Muscle layer of duodenum (tissue), 2 donors: Measurements from ENCODE around the gene ARL8A.
"Not testable (repeated sequence)": the region's sequence is repeated elsewhere in the genome, so short reads cannot be mapped to it uniquely, and the experiment has no call there.

Experiments
- H3K27ac ChIP-seq: one replicate; pipeline ENCODE4 v1.7.0; 2013; ENCODE audit warnings: mild to moderate bottlenecking, low read length
- H3K27me3 ChIP-seq: one replicate; pipeline ENCODE4 v1.7.0; 2013; ENCODE audit warnings: low read depth, mild to moderate bottlenecking, control low read depth, low read length
- H3K36me3 ChIP-seq, 2 donors: one replicate each; pipeline ENCODE4 v1.7.0; 2013; ENCODE audit warnings: low read length in 2 of 2, control low read depth in 1 of 2, mild to moderate bottlenecking in 1 of 2; ENCODE audit not compliant: insufficient read depth in 2 of 2, control insufficient read depth in 1 of 2
- H3K4me1 ChIP-seq, 2 donors: one replicate each; pipeline ENCODE4 v1.7.0; 2013; ENCODE audit warnings: low read length in 2 of 2, mild to moderate bottlenecking in 2 of 2, control low read depth in 1 of 2, moderate library complexity in 1 of 2; ENCODE audit not compliant: insufficient read depth in 2 of 2, control insufficient read depth in 1 of 2
- H3K4me3 ChIP-seq, 2 donors: one replicate each; pipeline ENCODE4 v1.7.0; 2013; ENCODE audit warnings: low read length in 2 of 2, low read depth in 1 of 2, mild to moderate bottlenecking in 1 of 2
- H3K9me3 ChIP-seq, 2 donors: one replicate each; pipeline ENCODE4 v1.7.0; 2013; ENCODE audit warnings: low read length in 2 of 2, control low read depth in 1 of 2, mild to moderate bottlenecking in 1 of 2; ENCODE audit not compliant: control insufficient read depth in 1 of 2
- donor health status: healthy.

The ARL8A gene

GRCh38 chr1:202153284-202153683 is 8.7 kb upstream of the ARL8A start:
- Histone ChIP-seq H3K4me1 (peaks cover 0 to 7% of the 10 kb centered on the region in 2 donors), H3K4me3 (no peak overlapping the region), H3K9me3 (no peaks in the 10 kb centered on the region), H3K27ac (no peak overlapping the region), H3K36me3 (no peaks in the 10 kb centered on the region), H3K27me3 (no peaks in the 10 kb centered on the region)

DNA sequence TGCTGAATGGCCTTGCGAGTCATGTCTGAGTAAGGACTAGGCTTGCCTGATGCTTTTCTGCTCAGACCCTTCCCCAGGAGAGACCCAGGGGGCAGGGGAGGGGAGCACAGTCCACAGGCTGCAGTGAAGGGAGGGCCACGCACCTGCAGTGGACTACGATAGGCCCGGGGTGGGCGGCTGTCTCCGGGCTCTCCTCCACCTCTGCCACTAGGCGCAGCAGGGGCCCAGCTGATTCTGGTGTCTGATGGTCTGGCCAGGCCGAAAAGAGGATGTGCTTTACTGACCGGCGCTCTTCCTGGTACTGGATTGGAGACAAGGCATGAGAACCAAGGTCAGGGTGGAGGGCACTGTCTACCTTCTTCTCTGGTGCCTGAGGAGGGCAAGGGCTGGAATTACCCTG is 7.9 kb upstream of the ARL8A start:
- Histone ChIP-seq H3K4me1 (peaks cover 0 to 7% of the 10 kb centered on the region in 2 donors), H3K27me3 (no peaks in the 10 kb centered on the region), H3K4me3 (no peak overlapping the region), H3K9me3 (no peaks in the 10 kb centered on the region), H3K27ac (no peak overlapping the region), H3K36me3 (no peaks in the 10 kb centered on the region)

GRCh38 chr1:202151045-202151444 is 6.5 kb upstream of the ARL8A start:
- no peaks in the 10 kb centered on the region for H3K27me3 ChIP-seq
- no peaks in the 10 kb centered on the region for H3K36me3 ChIP-seq
- H3K4me3 ChIP-seq: no peak overlapping the region
- no peaks in the 10 kb centered on the region for H3K9me3 ChIP-seq
- peaks cover 0 to 7% of the 10 kb centered on the region in 2 donors for H3K4me1 ChIP-seq
- H3K27ac ChIP-seq: no peak overlapping the region

DNA sequence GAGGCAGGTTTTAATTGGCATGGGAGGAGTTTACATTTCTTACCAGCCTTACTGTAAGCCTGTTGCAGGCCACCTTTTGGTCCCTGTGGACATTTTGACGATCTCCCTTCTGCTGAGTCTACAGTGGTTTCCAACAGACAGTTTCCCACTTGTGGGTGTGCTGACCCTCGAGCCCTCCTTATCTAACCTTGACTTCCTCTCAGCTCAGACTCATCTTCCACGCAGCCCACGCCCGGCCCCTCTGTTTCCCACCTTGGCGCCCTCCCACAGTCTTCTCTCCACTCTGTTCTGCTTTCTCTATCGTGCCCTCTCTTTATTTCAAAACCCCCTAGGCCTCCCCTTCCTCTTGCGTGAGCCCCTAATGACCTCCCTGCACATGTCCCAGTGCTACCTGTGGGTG is 6.1 kb upstream of the ARL8A start:
- Histone ChIP-seq H3K4me3 (no peak overlapping the region), H3K36me3 (no peaks in the 10 kb centered on the region), H3K9me3 (no peaks in the 10 kb centered on the region), H3K4me1 (peaks cover 0 to 7% of the 10 kb centered on the region in 2 donors), H3K27me3 (no peaks in the 10 kb centered on the region), H3K27ac (no peak overlapping the region)

GRCh38 chr1:202150187-202150586 is 5.7 kb upstream of the ARL8A start:
- H3K4me1 ChIP-seq: peaks cover 0 to 8% of the 10 kb centered on the region in 2 donors
- H3K27me3 ChIP-seq: no peaks in the 10 kb centered on the region
- no peak overlapping the region for H3K27ac ChIP-seq
- H3K9me3 ChIP-seq: no peaks in the 10 kb centered on the region
- no peaks in the 10 kb centered on the region for H3K36me3 ChIP-seq
- H3K4me3 ChIP-seq: no peak overlapping the region

DNA sequence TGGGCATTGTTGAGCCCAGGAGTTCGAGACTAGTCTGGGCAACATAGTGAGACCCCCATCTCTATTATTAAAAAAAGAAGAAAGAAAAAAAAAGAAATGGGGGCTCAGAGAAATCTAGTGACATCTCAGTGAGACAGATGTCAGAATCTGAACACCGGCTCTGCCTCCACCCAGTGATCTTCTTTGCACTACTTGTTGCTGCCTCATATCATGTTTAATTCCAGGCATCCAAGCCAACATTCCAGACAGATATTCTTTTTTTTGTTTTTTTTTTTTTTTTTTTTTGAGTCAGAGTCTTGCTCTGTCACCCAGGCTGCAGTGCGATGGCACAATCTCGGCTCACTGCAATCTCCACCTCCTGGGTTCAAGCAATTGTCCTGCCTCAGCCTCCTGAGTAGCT is 5.0 kb upstream of the ARL8A start:
- Histone ChIP-seq H3K4me3 (no peak overlapping the region), H3K4me1 (peaks cover 0 to 7% of the 10 kb centered on the region in 2 donors), H3K36me3 (no peaks in the 10 kb centered on the region), H3K27ac (no peak overlapping the region), H3K27me3 (no peaks in the 10 kb centered on the region), H3K9me3 (no peaks in the 10 kb centered on the region)

- Histone ChIP-seq H3K9me3 (no peaks in the 10 kb centered on the region), H3K4me1 (peaks cover 0 to 8% of the 10 kb centered on the region in 2 donors), H3K4me3 (no peak overlapping the region), H3K36me3 (no peaks in the 10 kb centered on the region), H3K27me3 (no peaks in the 10 kb centered on the region), H3K27ac (no peak overlapping the region)
These were observed 3.9 kb upstream of the ARL8A start for GRCh38 chr1:202148391-202148790.

- no peaks in the 10 kb centered on the region for H3K36me3 ChIP-seq
These were observed 2.5 kb upstream of the ARL8A start for GRCh38 chr1:202146993-202147392.

GRCh38 chr1:202146279-202146678 is 1.7 kb upstream of the ARL8A start:
- no peaks in the 10 kb centered on the region for H3K36me3 ChIP-seq
- H3K9me3 ChIP-seq: no peaks in the 10 kb centered on the region
- no peak overlapping the region for H3K27ac ChIP-seq
- H3K27me3 ChIP-seq: no peaks in the 10 kb centered on the region
- peaks cover 5 to 24% of the 10 kb centered on the region in 2 donors for H3K4me1 ChIP-seq
- no peak overlapping the region for H3K4me3 ChIP-seq

More at GRCh38 chr1:202146993-202147392, 2.5 kb upstream of the ARL8A start:
- Histone ChIP-seq H3K4me3 (no peak overlapping the region), H3K27me3 (no peaks in the 10 kb centered on the region), H3K27ac (no peak overlapping the region), H3K9me3 (no peaks in the 10 kb centered on the region), H3K4me1 (peaks cover 5 to 22% of the 10 kb centered on the region in 2 donors)

DNA sequence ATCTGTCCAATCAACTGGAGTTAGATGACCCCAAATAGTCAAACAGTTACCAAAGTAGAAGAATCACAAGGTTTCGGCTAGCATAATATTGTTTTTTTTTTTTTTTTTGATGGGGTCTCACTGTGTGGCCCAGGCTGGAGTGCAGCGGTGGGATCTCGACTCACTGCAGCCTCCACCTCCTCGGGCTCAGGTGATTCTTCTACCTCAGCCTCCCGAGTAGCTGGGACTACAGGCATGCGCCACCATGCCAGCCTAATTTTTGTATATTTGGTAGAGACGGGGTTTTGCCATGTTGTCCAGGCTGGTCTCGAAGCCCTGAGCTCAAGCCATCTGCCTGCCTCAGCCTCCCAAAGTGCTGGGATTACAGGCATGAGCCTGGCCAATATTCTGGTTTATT is 1.2 kb upstream of the ARL8A start:
- H3K9me3 ChIP-seq, H3K36me3 ChIP-seq, H3K27me3 ChIP-seq, H3K27ac ChIP-seq: not testable (repeated sequence)
- Histone ChIP-seq H3K4me1 (peaks cover 5 to 24% of the 10 kb centered on the region in 2 donors), H3K4me3 (peak overlapping the region in 1 of 2 donors; percentile 94)

DNA sequence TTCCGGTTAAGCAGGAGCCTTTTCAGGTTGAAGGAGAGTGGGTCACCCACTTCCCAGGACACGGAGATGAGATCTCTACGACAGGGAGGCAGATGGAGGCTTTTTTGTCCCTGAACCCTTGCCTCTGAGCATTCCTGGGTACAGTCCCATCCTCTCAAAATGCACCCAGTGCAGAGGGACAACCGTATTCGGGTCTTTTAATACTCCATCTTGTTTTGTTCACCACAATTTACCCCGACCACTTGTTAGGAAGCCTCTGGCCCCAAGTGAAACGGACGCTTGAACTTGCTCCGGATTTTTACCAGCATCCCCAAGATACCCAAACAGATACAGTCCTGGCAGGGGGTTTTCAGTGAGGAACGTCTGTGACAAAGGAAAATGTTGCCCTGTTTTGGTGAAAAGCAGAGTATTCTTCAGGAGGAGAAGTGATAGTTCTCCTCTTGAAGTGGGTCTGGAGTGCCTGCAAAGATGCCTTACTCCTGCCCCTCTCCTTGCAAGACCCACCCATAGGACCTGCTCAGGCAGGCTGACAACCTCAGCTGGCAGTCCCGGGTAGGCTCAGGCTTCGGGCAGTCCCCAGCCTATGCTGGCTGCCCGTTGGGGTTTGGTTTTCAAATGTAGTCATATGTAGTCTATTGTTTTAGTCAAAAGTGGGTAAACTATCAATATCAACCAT is 669 bp upstream of the ARL8A start:
- Histone ChIP-seq H3K27me3 (no peaks in the 10 kb centered on the region), H3K27ac (peak overlapping the region; percentile 41), H3K4me1 (peaks cover 5 to 26% of the 10 kb centered on the region in 2 donors), H3K4me3 (peak overlapping the region; percentile 76 to 94), H3K9me3 (no peaks in the 10 kb centered on the region), H3K36me3 (no peaks in the 10 kb centered on the region)
